Transverse colon (tissue), 4 donors: ENCODE measurements around the gene MRPL54. TPM values are rescaled to one million over a fixed set of nuclear protein-coding genes. Genes with fewer than 3 reads are reported as not detected.
"Not testable (repeated sequence)": the region's sequence is repeated elsewhere in the genome, so short reads cannot be mapped to it uniquely, and the experiment has no call there.

Experiments used
- DNase-seq: peaks from one replicate; pipeline ENCODE4 v3.0.0-alpha.2; 2019
- H3K27ac ChIP-seq, 4 donors: fragments of 200-600 bp; sonication (generic); 2 replicates each; pipeline ENCODE4 v1.5.1; 2016 to 2018; ENCODE audit warnings: inconsistent platforms in 4 of 4
- H3K27me3 ChIP-seq: fragments of 200-600 bp; sonication (generic); 2 replicates; pipeline ENCODE4 v1.5.1; 2017; ENCODE audit warnings: inconsistent platforms
- H3K36me3 ChIP-seq, 4 donors: fragments of 200-600 bp; sonication (generic); 2 replicates each; pipeline ENCODE4 v1.5.1; 2017 to 2019; ENCODE audit warnings: inconsistent platforms in 4 of 4
- H3K4me1 ChIP-seq, 4 donors: fragments of 200-600 bp; sonication (generic); 2 replicates each; pipeline ENCODE4 v1.5.1; 2017 to 2020; ENCODE audit warnings: inconsistent platforms in 4 of 4
- H3K4me3 ChIP-seq, 4 donors: fragments of 200-600 bp; sonication (generic); 1 replicate in 1 of 4; 2 replicates in 3 of 4; pipeline versions ENCODE4 v1.5.1 to v1.6.1; 2017 to 2019; ENCODE audit warnings: inconsistent platforms in 4 of 4
- H3K9me3 ChIP-seq, 2 donors: fragments of 200-600 bp; sonication (generic); 2 replicates each; pipeline ENCODE4 v1.5.1; 2017 to 2019; ENCODE audit warnings: inconsistent platforms in 2 of 2
- EP300 ChIP-seq: sonication (generic); formaldehyde crosslinking; IDR thresholded peaks from one replicate; pipeline ENCODE4 v1.6.1; 2017; ENCODE audit warnings: antibody characterized with exemption, low read depth
- POLR2A ChIP-seq: fragments of 450-650 bp; IDR thresholded peaks from one replicate; pipeline ENCODE4 v1.6.1; 2016; ENCODE audit warnings: antibody characterized with exemption, mild to moderate bottlenecking, moderate library complexity
- POLR2AphosphoS5 ChIP-seq, 3 donors: sonication (generic); formaldehyde crosslinking; IDR thresholded peaks; one replicate each; pipeline ENCODE4 v1.6.1; 2016; ENCODE audit warnings: antibody characterized with exemption in 3 of 3
- WGBS, 2 donors: methylation state at CpG; one replicate each; pipeline ENCODE4 v1.1.5; 2018; ENCODE audit warnings: low coverage in 1 of 2; 5-methylcytosine and 5-hydroxymethylcytosine counted together
- in situ Hi-C, 4 donors: fragments of 200-750 bp; cut with MboI; loops; one replicate each; pipeline versions ENCODE4 v1.15.0 to v1.15.1; 2017; ENCODE audit warnings: low sequenced_read_pairs in 3 of 4, low pct_ligation_motif_present in 1 of 4, low pct_unique_long_range_greater_than_20kb in 1 of 4
- intact Hi-C: fragments of 100-400 bp; cut with DNase I; formaldehyde crosslinking; loops from one replicate; pipeline ENCODE4 v1.15.1; 2023; ENCODE audit warnings: low total_unique reads
- total RNA-seq, 4 donors: library from RNA; depleted of rRNA; stranded (reverse); fragments of >200 nt; gene quantifications; one replicate each; pipeline ENCODE4 v1.1.0, GENCODE V29; 2016
- TF ChIP-seq, protein P1 (sequence below), 5 experiments: fragments of 200-600 bp in 3 of 5; fragments of 450-650 bp in 2 of 5; sonication (generic) in 3 of 5; IDR thresholded peaks; 1 replicate in 2 of 5; 2 replicates in 3 of 5; pipeline ENCODE4 v1.5.1; 2016 to 2017; ENCODE audit warnings: antibody characterized with exemption in 5 of 5, inconsistent platforms in 3 of 5, mild to moderate bottlenecking in 2 of 5, moderate library complexity in 1 of 5

MRPL54 gene
- total RNA-seq, 4 donors from 2014 or later = 38.0 to 72.2 (median 52.1) TPM

DNA sequence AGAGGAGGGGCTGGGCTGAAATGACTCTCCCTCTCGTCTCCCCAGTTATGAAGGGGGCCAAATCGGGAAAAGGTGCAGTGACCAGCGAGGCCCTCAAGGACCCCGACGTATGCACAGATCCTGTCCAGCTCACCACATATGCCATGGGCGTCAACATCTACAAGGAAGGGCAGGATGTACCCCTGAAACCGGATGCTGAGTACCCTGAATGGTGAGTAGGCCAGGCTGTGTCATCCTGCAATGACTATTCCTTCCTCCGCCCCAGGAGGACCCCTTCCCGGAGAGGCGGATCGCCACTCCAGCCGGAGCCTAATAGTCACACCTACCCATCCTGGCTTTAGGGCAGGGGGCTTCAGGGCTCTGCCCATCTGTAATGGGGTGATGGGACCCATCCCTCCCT, 2.6 kb downstream of the MRPL54 start:
- in situ Hi-C loops (no loop called here), intact Hi-C loops (no loop called here)
- peaks cover 7 to 32% (median 21%) of the 10 kb centered on the region in 4 donors for H3K4me1 ChIP-seq

DNA sequence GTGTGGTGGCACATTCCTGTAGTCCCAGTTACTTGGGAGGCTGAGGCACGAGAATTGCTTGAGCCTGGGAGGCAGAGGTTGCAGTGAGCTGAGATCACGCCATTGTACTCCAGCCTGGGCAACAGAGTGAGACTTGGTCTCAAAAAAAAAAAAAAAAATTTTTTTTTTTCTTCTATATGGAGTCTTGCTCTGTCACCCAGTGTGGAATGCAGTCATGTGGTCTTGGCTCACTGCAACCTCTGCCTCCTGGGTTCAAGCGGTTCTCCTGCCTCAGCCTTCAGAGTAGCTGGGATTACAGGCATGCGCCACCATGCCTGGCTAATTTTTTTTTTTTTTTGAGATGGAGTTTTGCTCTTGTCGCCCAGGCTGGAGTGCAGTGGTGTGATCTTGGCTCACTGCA, 3.3 kb downstream of the MRPL54 start:
- H3K36me3 ChIP-seq, H3K9me3 ChIP-seq, intact Hi-C loops, in situ Hi-C loops, DNase-seq, H3K27ac ChIP-seq, H3K27me3 ChIP-seq, H3K4me3 ChIP-seq: not testable (repeated sequence)
- peaks cover 1 to 26% (median 15%) of the 10 kb centered on the region in 4 donors for H3K4me1 ChIP-seq
- 97 to 100% methylated on average over 2 to 5 of the region's 5 CpGs for WGBS, 2 donors

More for the DNA sequence above, 2.6 kb downstream of the MRPL54 start:
- TF ChIP-seq POLR2A (no peak), POLR2AphosphoS5 (IDR thresholded peaks at IDR 0.05) (no peak), EP300 (no peak)
- TF ChIP-seq, protein P1, sequence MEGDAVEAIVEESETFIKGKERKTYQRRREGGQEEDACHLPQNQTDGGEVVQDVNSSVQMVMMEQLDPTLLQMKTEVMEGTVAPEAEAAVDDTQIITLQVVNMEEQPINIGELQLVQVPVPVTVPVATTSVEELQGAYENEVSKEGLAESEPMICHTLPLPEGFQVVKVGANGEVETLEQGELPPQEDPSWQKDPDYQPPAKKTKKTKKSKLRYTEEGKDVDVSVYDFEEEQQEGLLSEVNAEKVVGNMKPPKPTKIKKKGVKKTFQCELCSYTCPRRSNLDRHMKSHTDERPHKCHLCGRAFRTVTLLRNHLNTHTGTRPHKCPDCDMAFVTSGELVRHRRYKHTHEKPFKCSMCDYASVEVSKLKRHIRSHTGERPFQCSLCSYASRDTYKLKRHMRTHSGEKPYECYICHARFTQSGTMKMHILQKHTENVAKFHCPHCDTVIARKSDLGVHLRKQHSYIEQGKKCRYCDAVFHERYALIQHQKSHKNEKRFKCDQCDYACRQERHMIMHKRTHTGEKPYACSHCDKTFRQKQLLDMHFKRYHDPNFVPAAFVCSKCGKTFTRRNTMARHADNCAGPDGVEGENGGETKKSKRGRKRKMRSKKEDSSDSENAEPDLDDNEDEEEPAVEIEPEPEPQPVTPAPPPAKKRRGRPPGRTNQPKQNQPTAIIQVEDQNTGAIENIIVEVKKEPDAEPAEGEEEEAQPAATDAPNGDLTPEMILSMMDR (IDR thresholded peaks at IDR 0.05) = no peak
- Histone ChIP-seq H3K9me3 (no peaks in the 10 kb centered on the region), H3K27ac (no peak overlapping the region), H3K27me3 (no peaks in the 10 kb centered on the region), H3K4me3 (no peak overlapping the region), H3K36me3 (peaks cover 0 to 8% (median 2%) of the 10 kb centered on the region in 4 donors)
- WGBS, 2 donors = 92% methylated on average over 12 of the region's 12 CpGs; no CpG with 5 or more reads in 1 of the 2 donors
- no peak for DNase-seq

DNA sequence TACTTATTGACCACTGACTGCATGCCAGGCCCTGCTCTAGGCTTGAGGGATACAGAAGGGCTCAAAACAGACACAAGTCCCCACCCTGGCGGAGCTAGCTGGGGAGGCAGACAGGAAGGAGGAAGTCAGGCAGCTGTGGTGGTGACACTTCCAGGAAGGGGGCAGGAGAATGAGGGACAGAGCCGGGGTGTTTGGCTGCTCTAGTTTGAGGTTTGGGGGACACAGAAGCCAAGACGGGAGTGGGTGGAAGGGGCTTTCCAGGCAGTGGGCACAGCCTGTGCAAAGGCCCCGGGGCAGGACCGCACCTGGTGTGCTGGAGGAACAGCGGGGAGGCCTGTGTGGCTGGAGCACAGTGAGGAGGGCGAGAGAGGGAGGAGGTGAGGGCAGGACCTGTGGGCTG, 4.0 kb downstream of the MRPL54 start:
- H3K4me3 ChIP-seq = no peak overlapping the region
- H3K4me1 ChIP-seq = peaks cover 0 to 18% (median 12%) of the 10 kb centered on the region in 4 donors
- no peak for DNase-seq
- H3K9me3 ChIP-seq = no peaks in the 10 kb centered on the region
- no peak overlapping the region for H3K27ac ChIP-seq
- H3K36me3 ChIP-seq = peaks cover 0 to 8% (median 2%) of the 10 kb centered on the region in 4 donors
- H3K27me3 ChIP-seq = no peaks in the 10 kb centered on the region
- TF ChIP-seq POLR2A = no peak
- TF ChIP-seq EP300 = no peak
- TF ChIP-seq POLR2AphosphoS5 (IDR thresholded peaks at IDR 0.05) = no peak
- TF ChIP-seq, protein P1 (IDR thresholded peaks at IDR 0.05) = no peak
- WGBS, 2 donors = 86 to 90% methylated on average over 2 to 7 of the region's 7 CpGs
- in situ Hi-C loops (no loop called here), intact Hi-C loops (no loop called here)

DNA sequence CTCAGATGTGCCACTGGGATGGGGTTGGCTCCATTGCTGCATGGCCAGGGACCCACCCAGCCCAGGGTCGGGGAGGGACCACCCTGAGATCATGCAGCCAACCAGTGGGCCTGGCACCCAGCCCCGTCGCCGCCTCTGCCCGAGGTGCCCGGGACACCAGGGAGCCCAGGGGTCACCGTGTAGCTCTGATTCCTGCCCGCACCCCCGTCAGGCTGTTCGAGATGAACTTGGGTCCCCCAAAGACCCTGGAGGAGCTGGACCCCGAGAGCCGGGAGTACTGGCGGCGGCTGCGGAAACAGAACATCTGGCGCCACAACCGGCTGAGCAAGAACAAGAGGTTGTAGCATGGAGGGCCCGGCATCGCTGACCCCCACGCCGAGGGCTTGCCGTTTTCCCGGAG, 4.6 kb downstream of the MRPL54 start:
- no peak for DNase-seq
- H3K27ac ChIP-seq = no peak overlapping the region
- in situ Hi-C loops = no loop called here
- no peak for TF ChIP-seq EP300
- no peak for TF ChIP-seq POLR2A
- no peak for TF ChIP-seq POLR2AphosphoS5 (IDR thresholded peaks at IDR 0.05)
- TF ChIP-seq, protein P1 (IDR thresholded peaks at IDR 0.05) = no peak
- no peaks in the 10 kb centered on the region for H3K9me3 ChIP-seq
- H3K27me3 ChIP-seq = no peaks in the 10 kb centered on the region
- H3K36me3 ChIP-seq = peaks cover 0 to 8% (median 2%) of the 10 kb centered on the region in 4 donors
- intact Hi-C loops = no loop called here
- H3K4me1 ChIP-seq = peaks cover 0 to 13% (median 8%) of the 10 kb centered on the region in 4 donors
- H3K4me3 ChIP-seq = no peak overlapping the region
- 91% methylated on average over 23 of the region's 23 CpGs; no CpG with 5 or more reads in 1 of the 2 donors for WGBS, 2 donors
